ENCODE measurements around the gene TNRC6A. TPM values are rescaled to one million over a fixed set of nuclear protein-coding genes. Genes with fewer than 3 reads are reported as not detected.
"Not testable (repeated sequence)": the region's sequence is repeated elsewhere in the genome, so short reads cannot be mapped to it uniquely, and the experiment has no call there.

Gene TNRC6A
- total RNA-seq, 2 donors from 2014 or later = 44.2 to 82.4 TPM

- Mint-ChIP-seq H3K4me3 (no peak overlapping the region), H3K36me3 (peaks cover 6% of the 10 kb centered on the region)
Observed at GRCh38 chr16:24734382-24734781, 4.9 kb downstream of the TNRC6A start.

GRCh38 chr16:24736758-24737157, 7.3 kb downstream of the TNRC6A start:
- DNase-seq (ENCODE audit: low spot score) (no peak), ATAC-seq (no peak)
- peaks cover 6% of the 10 kb centered on the region for H3K36me3 Mint-ChIP-seq
- no peak overlapping the region for H3K4me3 Mint-ChIP-seq
- peak overlapping the region in 1 of 2 donors; percentile 27 for H3K27ac Mint-ChIP-seq
- no peaks in the 10 kb centered on the region for H3K27me3 Mint-ChIP-seq
- H3K4me1 Mint-ChIP-seq (ENCODE audit: low read depth in 2 of 2) = peaks cover 55 to 59% of the 10 kb centered on the region in 2 donors
- no peaks in the 10 kb centered on the region for H3K9me3 Mint-ChIP-seq

More at GRCh38 chr16:24734382-24734781, 4.9 kb downstream of the TNRC6A start:
- Mint-ChIP-seq H3K4me1 (ENCODE audit: low read depth in 2 of 2) (peaks cover 55 to 59% of the 10 kb centered on the region in 2 donors), H3K27ac (peak overlapping the region in 1 of 2 donors; percentile 15), H3K27me3 (no peaks in the 10 kb centered on the region), H3K9me3 (no peaks in the 10 kb centered on the region)
- ATAC-seq (no peak), DNase-seq (ENCODE audit: low spot score) (no peak)

- H3K36me3 Mint-ChIP-seq = peaks cover 6% of the 10 kb centered on the region
Observed at GRCh38 chr16:24737391-24737871, 8.0 kb downstream of the TNRC6A start.

GRCh38 chr16:24737916-24738594, 8.6 kb downstream of the TNRC6A start:
- ATAC-seq = no peak
- Mint-ChIP-seq H3K4me1 (ENCODE audit: low read depth in 2 of 2) (peaks cover 54 to 58% of the 10 kb centered on the region in 2 donors), H3K27me3 (no peaks in the 10 kb centered on the region), H3K27ac (peak overlapping the region; percentile 10 to 56), H3K36me3 (peaks cover 6% of the 10 kb centered on the region), H3K9me3 (no peaks in the 10 kb centered on the region), H3K4me3 (peak overlapping the region; percentile 39)
- no peak for DNase-seq (ENCODE audit: low spot score)

More at GRCh38 chr16:24737391-24737871, 8.0 kb downstream of the TNRC6A start:
- ATAC-seq (no peak), DNase-seq (ENCODE audit: low spot score) (no peak)
- Mint-ChIP-seq H3K4me3 (no peak overlapping the region), H3K27ac (peak overlapping the region; percentile 10 to 56), H3K27me3 (no peaks in the 10 kb centered on the region), H3K9me3 (no peaks in the 10 kb centered on the region), H3K4me1 (ENCODE audit: low read depth in 2 of 2) (peaks cover 54 to 58% of the 10 kb centered on the region in 2 donors)

- DNase-seq (ENCODE audit: low spot score) = no peak
- Mint-ChIP-seq H3K27me3 (no peaks in the 10 kb centered on the region), H3K4me1 (ENCODE audit: low read depth in 2 of 2) (peaks cover 51 to 56% of the 10 kb centered on the region in 2 donors), H3K27ac (no peak overlapping the region), H3K4me3 (no peak overlapping the region), H3K9me3 (no peaks in the 10 kb centered on the region), H3K36me3 (no peaks in the 10 kb centered on the region)
- no peak for ATAC-seq
Observed at GRCh38 chr16:24738895-24739294, 9.4 kb downstream of the TNRC6A start.

GRCh38 chr16:24741862-24742261, 12.4 kb downstream of the TNRC6A start:
- Mint-ChIP-seq H3K36me3 (no peaks in the 10 kb centered on the region), H3K27ac (no peak overlapping the region), H3K4me3 (no peak overlapping the region), H3K27me3 (no peaks in the 10 kb centered on the region), H3K9me3 (no peaks in the 10 kb centered on the region), H3K4me1 (ENCODE audit: low read depth in 2 of 2) (peaks cover 53 to 66% of the 10 kb centered on the region in 2 donors)
- DNase-seq (ENCODE audit: low spot score) = no peak
- no peak for ATAC-seq

- ATAC-seq; DNase-seq (ENCODE audit: low spot score); H3K27me3 Mint-ChIP-seq; H3K36me3 Mint-ChIP-seq; H3K4me3 Mint-ChIP-seq; H3K27ac Mint-ChIP-seq; H3K9me3 Mint-ChIP-seq: not testable (repeated sequence)
- peaks cover 53 to 67% of the 10 kb centered on the region in 2 donors for H3K4me1 Mint-ChIP-seq (ENCODE audit: low read depth in 2 of 2)
Observed at GRCh38 chr16:24742610-24743009, 13.2 kb downstream of the TNRC6A start.

- DNase-seq (ENCODE audit: low spot score) = no peak
- H3K36me3 Mint-ChIP-seq = no peaks in the 10 kb centered on the region
- no peak overlapping the region for H3K27ac Mint-ChIP-seq
- H3K9me3 Mint-ChIP-seq = no peaks in the 10 kb centered on the region
- H3K4me3 Mint-ChIP-seq = no peak overlapping the region
- ATAC-seq = no peak
- H3K4me1 Mint-ChIP-seq (ENCODE audit: low read depth in 2 of 2) = peaks cover 54 to 67% of the 10 kb centered on the region in 2 donors
- H3K27me3 Mint-ChIP-seq = no peaks in the 10 kb centered on the region
Observed at GRCh38 chr16:24745391-24745790, 15.9 kb downstream of the TNRC6A start.

- no peak for DNase-seq (ENCODE audit: low spot score)
- Mint-ChIP-seq H3K4me3 (no peak overlapping the region), H3K4me1 (ENCODE audit: low read depth in 2 of 2) (peaks cover 53 to 66% of the 10 kb centered on the region in 2 donors), H3K9me3 (no peaks in the 10 kb centered on the region), H3K27ac (no peak overlapping the region), H3K36me3 (no peaks in the 10 kb centered on the region), H3K27me3 (no peaks in the 10 kb centered on the region)
- ATAC-seq = no peak
Observed at GRCh38 chr16:24745791-24746190, 16.3 kb downstream of the TNRC6A start.

GRCh38 chr16:24747441-24747840, 18.0 kb downstream of the TNRC6A start:
- Mint-ChIP-seq H3K4me3 (no peak overlapping the region), H3K36me3 (no peaks in the 10 kb centered on the region), H3K9me3 (no peaks in the 10 kb centered on the region), H3K4me1 (ENCODE audit: low read depth in 2 of 2) (peaks cover 50 to 64% of the 10 kb centered on the region in 2 donors), H3K27me3 (no peaks in the 10 kb centered on the region), H3K27ac (no peak overlapping the region)
- DNase-seq (ENCODE audit: low spot score) (no peak), ATAC-seq (no peak)

- ATAC-seq (peak; percentile 53 to 63), DNase-seq (ENCODE audit: low spot score) (no peak)
- Mint-ChIP-seq H3K27ac (no peak overlapping the region), H3K36me3 (no peaks in the 10 kb centered on the region), H3K4me1 (ENCODE audit: low read depth in 2 of 2) (peaks cover 56 to 71% of the 10 kb centered on the region in 2 donors), H3K4me3 (no peak overlapping the region), H3K9me3 (no peaks in the 10 kb centered on the region), H3K27me3 (no peaks in the 10 kb centered on the region)
Observed at GRCh38 chr16:24748242-24748641, 18.8 kb downstream of the TNRC6A start.

- H3K4me3 Mint-ChIP-seq = no peak overlapping the region
- no peak for DNase-seq (ENCODE audit: low spot score)
- no peaks in the 10 kb centered on the region for H3K36me3 Mint-ChIP-seq
- no peaks in the 10 kb centered on the region for H3K9me3 Mint-ChIP-seq
- ATAC-seq = no peak
- peak overlapping the region in 1 of 2 donors; percentile 3 for H3K27ac Mint-ChIP-seq
- no peaks in the 10 kb centered on the region for H3K27me3 Mint-ChIP-seq
- H3K4me1 Mint-ChIP-seq (ENCODE audit: low read depth in 2 of 2) = peaks cover 52 to 64% of the 10 kb centered on the region in 2 donors
Observed at GRCh38 chr16:24749310-24749709, 19.9 kb downstream of the TNRC6A start.

- not testable (repeated sequence) for ATAC-seq; H3K9me3 Mint-ChIP-seq; H3K27ac Mint-ChIP-seq; H3K36me3 Mint-ChIP-seq; DNase-seq (ENCODE audit: low spot score); H3K4me3 Mint-ChIP-seq; H3K27me3 Mint-ChIP-seq
- H3K4me1 Mint-ChIP-seq (ENCODE audit: low read depth in 2 of 2) = peaks cover 52 to 65% of the 10 kb centered on the region in 2 donors
Observed at GRCh38 chr16:24749872-24750271, 20.4 kb downstream of the TNRC6A start.

- H3K4me1 Mint-ChIP-seq (ENCODE audit: low read depth in 2 of 2) = peaks cover 50 to 53% of the 10 kb centered on the region in 2 donors
Observed at GRCh38 chr16:24753000-24753399, 23.5 kb downstream of the TNRC6A start.

More at GRCh38 chr16:24753000-24753399, 23.5 kb downstream of the TNRC6A start:
- DNase-seq (ENCODE audit: low spot score) (no peak), ATAC-seq (no peak)
- H3K4me3 Mint-ChIP-seq = no peak overlapping the region
- H3K27me3 Mint-ChIP-seq = no peaks in the 10 kb centered on the region
- H3K27ac Mint-ChIP-seq = peak overlapping the region; percentile 27 to 81
- no peaks in the 10 kb centered on the region for H3K9me3 Mint-ChIP-seq
- H3K36me3 Mint-ChIP-seq = no peaks in the 10 kb centered on the region
